Activated T-helper 1 cell treated with anti-CD3 and anti-CD28 coated beads, Interleukin-12 subunit alpha, Interleukin-12 subunit beta, Interleukin-2, Interleukin-4 antibody, amounts not matched to agents 30 ng/mL and 10 ng/mL and 1 ng/mL, durations not matched to agents 14 hours and 24 hours and 36 hours (primary cell): ENCODE data around the gene SNRPD3. TPM values are rescaled to one million over a fixed set of nuclear protein-coding genes. Genes with fewer than 3 reads are reported as not detected.
A peak's percentile ranks its signal among the peaks of the same experiment; 100 is the strongest.
"Not testable (repeated sequence)": the region's sequence is repeated elsewhere in the genome, so short reads cannot be mapped to it uniquely, and the experiment has no call there.

Source experiments
- DNase-seq: peaks from one replicate; pipeline ENCODE4 v3.0.0; 2021; ENCODE audit warnings: low spot score
- H3K27ac Mint-ChIP-seq: one replicate; pipeline ENCODE4 v1.8.0; 2021; ENCODE audit warnings: mild to moderate bottlenecking, mixed read lengths
- H3K27me3 Mint-ChIP-seq: one replicate; pipeline ENCODE4 v1.8.0; 2022; ENCODE audit warnings: mild to moderate bottlenecking, moderate library complexity, mixed read lengths; ENCODE audit not compliant: insufficient read depth
- H3K36me3 Mint-ChIP-seq: one replicate; pipeline ENCODE4 v1.8.0; 2021; ENCODE audit warnings: low read depth, mixed read lengths
- H3K4me1 Mint-ChIP-seq: one replicate; pipeline ENCODE4 v1.8.0; 2021; ENCODE audit warnings: low read depth, mixed read lengths
- H3K4me3 Mint-ChIP-seq: one replicate; pipeline ENCODE4 v1.8.0; 2021; ENCODE audit warnings: mild to moderate bottlenecking, moderate library complexity, mixed read lengths
- H3K9me3 Mint-ChIP-seq: one replicate; pipeline ENCODE4 v1.8.0; 2021; ENCODE audit warnings: mixed read lengths
- intact Hi-C: fragments of 100-400 bp; cut with micrococcal nuclease; formaldehyde crosslinking; loops from one replicate; pipeline ENCODE4 v1.15.1; 2024
- total RNA-seq: library from RNA; stranded (reverse); gene quantifications from 2 replicates; pipeline ENCODE4 v1.2.3, GENCODE V29; 2022

The SNRPD3 gene
- total RNA-seq, 1 donor from 2014 or later: 158 TPM

- H3K27ac Mint-ChIP-seq: no peak overlapping the region
- H3K4me1 Mint-ChIP-seq: peaks cover 12% of the 10 kb centered on the region
- no peaks in the 10 kb centered on the region for H3K9me3 Mint-ChIP-seq
- no peaks in the 10 kb centered on the region for H3K27me3 Mint-ChIP-seq
- DNase-seq: no peak
- intact Hi-C loops: no loop called here
- no peak overlapping the region for H3K4me3 Mint-ChIP-seq
- H3K36me3 Mint-ChIP-seq: no peaks in the 10 kb centered on the region
Observed at GRCh38 chr22:24518771-24519485, 36.9 kb upstream of the SNRPD3 start.

GRCh38 chr22:24519496-24519895 lies 36.3 kb upstream of the SNRPD3 start:
- Mint-ChIP-seq H3K27me3 (no peaks in the 10 kb centered on the region), H3K4me1 (peaks cover 12% of the 10 kb centered on the region), H3K9me3 (no peaks in the 10 kb centered on the region), H3K27ac (no peak overlapping the region), H3K4me3 (no peak overlapping the region), H3K36me3 (no peaks in the 10 kb centered on the region)
- intact Hi-C loops: no loop called here
- DNase-seq: no peak

- peak overlapping the region; percentile 29 for H3K27ac Mint-ChIP-seq
- no peak overlapping the region for H3K4me3 Mint-ChIP-seq
- H3K9me3 Mint-ChIP-seq: no peaks in the 10 kb centered on the region
- H3K36me3 Mint-ChIP-seq: no peaks in the 10 kb centered on the region
- H3K4me1 Mint-ChIP-seq: peaks cover 19% of the 10 kb centered on the region
- intact Hi-C loops: loop anchor here (1.0 kb wide), 1 partner anchor 197 kb away; no protein-coding TSS in a partner anchor
- peak; percentile 28 for DNase-seq
- peaks cover under 1% of the 10 kb centered on the region for H3K27me3 Mint-ChIP-seq
Observed at GRCh38 chr22:24521791-24522245, 34.0 kb upstream of the SNRPD3 start.

- H3K27ac Mint-ChIP-seq: no peak overlapping the region
- intact Hi-C loops: loop anchor here (2.0 kb wide), 1 partner anchor 335 kb away; no protein-coding TSS in a partner anchor
Observed at GRCh38 chr22:24523873-24524272, 31.9 kb upstream of the SNRPD3 start.

GRCh38 chr22:24525416-24526037 lies 30.3 kb upstream of the SNRPD3 start:
- H3K4me3 Mint-ChIP-seq: no peak overlapping the region
- intact Hi-C loops: loop anchor here (1.0 to 5.0 kb wide), 7 partner anchors 30 to 543 kb away; partner anchors contain the start of genes GSTT2, GUCD1 and SNRPD3

More at GRCh38 chr22:24523873-24524272, 31.9 kb upstream of the SNRPD3 start:
- Mint-ChIP-seq H3K4me1 (peaks cover 14% of the 10 kb centered on the region), H3K9me3 (no peaks in the 10 kb centered on the region), H3K27me3 (peaks cover 2% of the 10 kb centered on the region), H3K36me3 (no peaks in the 10 kb centered on the region), H3K4me3 (no peak overlapping the region)
- DNase-seq: no peak

GRCh38 chr22:24526191-24526590 lies 29.6 kb upstream of the SNRPD3 start:
- H3K27me3 Mint-ChIP-seq: peaks cover 2% of the 10 kb centered on the region
- intact Hi-C loops: loop anchor here (5.0 kb wide), 1 partner anchor 544 kb away; the partner anchor contains the start of gene GSTT2
- no peaks in the 10 kb centered on the region for H3K9me3 Mint-ChIP-seq
- DNase-seq: no peak
- no peak overlapping the region for H3K27ac Mint-ChIP-seq
- H3K4me1 Mint-ChIP-seq: peaks cover 14% of the 10 kb centered on the region
- H3K4me3 Mint-ChIP-seq: no peak overlapping the region
- no peaks in the 10 kb centered on the region for H3K36me3 Mint-ChIP-seq

More at GRCh38 chr22:24525416-24526037, 30.3 kb upstream of the SNRPD3 start:
- Mint-ChIP-seq H3K36me3 (no peaks in the 10 kb centered on the region), H3K27ac (no peak overlapping the region), H3K27me3 (peaks cover 2% of the 10 kb centered on the region), H3K9me3 (no peaks in the 10 kb centered on the region), H3K4me1 (peaks cover 14% of the 10 kb centered on the region)
- DNase-seq: peak; percentile 73

GRCh38 chr22:24529898-24530297 lies 25.9 kb upstream of the SNRPD3 start:
- DNase-seq: no peak
- no peak overlapping the region for H3K4me3 Mint-ChIP-seq
- no peaks in the 10 kb centered on the region for H3K36me3 Mint-ChIP-seq
- intact Hi-C loops: loop anchor here (5.0 kb wide), 1 partner anchor 548 kb away; the partner anchor contains the start of gene GSTT2
- peaks cover 5% of the 10 kb centered on the region for H3K27me3 Mint-ChIP-seq
- no peaks in the 10 kb centered on the region for H3K9me3 Mint-ChIP-seq
- H3K27ac Mint-ChIP-seq: no peak overlapping the region
- peaks cover 7% of the 10 kb centered on the region for H3K4me1 Mint-ChIP-seq

GRCh38 chr22:24530968-24531367 lies 24.8 kb upstream of the SNRPD3 start:
- H3K9me3 Mint-ChIP-seq, DNase-seq, H3K27me3 Mint-ChIP-seq, H3K27ac Mint-ChIP-seq, H3K4me3 Mint-ChIP-seq, H3K36me3 Mint-ChIP-seq, intact Hi-C loops, H3K4me1 Mint-ChIP-seq: not testable (repeated sequence)

GRCh38 chr22:24532075-24532474 lies 23.7 kb upstream of the SNRPD3 start:
- intact Hi-C loops: no loop called here

GRCh38 chr22:24535348-24535747 lies 20.5 kb upstream of the SNRPD3 start:
- H3K27ac Mint-ChIP-seq: no peak overlapping the region
- H3K4me1 Mint-ChIP-seq: no peaks in the 10 kb centered on the region
- no peak overlapping the region for H3K4me3 Mint-ChIP-seq
- no peak for DNase-seq
- peaks cover 3% of the 10 kb centered on the region for H3K36me3 Mint-ChIP-seq
- H3K9me3 Mint-ChIP-seq: no peaks in the 10 kb centered on the region
- intact Hi-C loops: no loop called here
- H3K27me3 Mint-ChIP-seq: peaks cover 3% of the 10 kb centered on the region

More at GRCh38 chr22:24532075-24532474, 23.7 kb upstream of the SNRPD3 start:
- H3K36me3 Mint-ChIP-seq: no peaks in the 10 kb centered on the region
- no peak overlapping the region for H3K4me3 Mint-ChIP-seq
- no peaks in the 10 kb centered on the region for H3K9me3 Mint-ChIP-seq
- H3K27me3 Mint-ChIP-seq: peaks cover 3% of the 10 kb centered on the region
- H3K27ac Mint-ChIP-seq: no peak overlapping the region
- no peaks in the 10 kb centered on the region for H3K4me1 Mint-ChIP-seq
- DNase-seq: no peak

GRCh38 chr22:24536089-24536488 lies 19.7 kb upstream of the SNRPD3 start:
- Mint-ChIP-seq H3K27me3 (peaks cover 3% of the 10 kb centered on the region), H3K4me1 (no peaks in the 10 kb centered on the region), H3K4me3 (no peak overlapping the region), H3K9me3 (no peaks in the 10 kb centered on the region), H3K27ac (no peak overlapping the region), H3K36me3 (peaks cover 4% of the 10 kb centered on the region)
- intact Hi-C loops: no loop called here
- DNase-seq: no peak

- DNase-seq: no peak
- H3K27me3 Mint-ChIP-seq: no peaks in the 10 kb centered on the region
- H3K4me1 Mint-ChIP-seq: no peaks in the 10 kb centered on the region
- no peak overlapping the region for H3K4me3 Mint-ChIP-seq
- no peak overlapping the region for H3K27ac Mint-ChIP-seq
- H3K36me3 Mint-ChIP-seq: peaks cover 14% of the 10 kb centered on the region
- H3K9me3 Mint-ChIP-seq: no peaks in the 10 kb centered on the region
- intact Hi-C loops: no loop called here
Observed at GRCh38 chr22:24540470-24540869, 15.3 kb upstream of the SNRPD3 start.
